ENCODE measurements around the gene TMEM163. TPM values are rescaled to one million over a fixed set of nuclear protein-coding genes. Genes with fewer than 3 reads are reported as not detected.
"Not testable (repeated sequence)": the region's sequence is repeated elsewhere in the genome, so short reads cannot be mapped to it uniquely, and the experiment has no call there.

Gene TMEM163
- total RNA-seq, 1 donor from 2014 or later = not detected

- Mint-ChIP-seq H3K27me3 (ENCODE audit: unreplicated experiment) (peaks cover 3% of the 10 kb centered on the region), H3K9me3 (ENCODE audit: unreplicated experiment) (no peaks in the 10 kb centered on the region), H3K4me3 (ENCODE audit: unreplicated experiment) (no peak overlapping the region), H3K4me1 (ENCODE audit: unreplicated experiment) (no peaks in the 10 kb centered on the region), H3K27ac (ENCODE audit: unreplicated experiment) (no peak overlapping the region), H3K36me3 (ENCODE audit: unreplicated experiment) (no peaks in the 10 kb centered on the region)
- no peak for TF ChIP-seq CTCF (IDR thresholded peaks at IDR 0.05)
- DNase-seq (ENCODE audit: extremely low spot score, unreplicated experiment) = no peak
Measured at GRCh38 chr2:134762508-134762907, 43.7 kb upstream of the TMEM163 start.

GRCh38 chr2:134760385-134760784 lies 41.6 kb upstream of the TMEM163 start:
- peaks cover 3% of the 10 kb centered on the region for H3K27me3 Mint-ChIP-seq (ENCODE audit: unreplicated experiment)
- no peak overlapping the region for H3K27ac Mint-ChIP-seq (ENCODE audit: unreplicated experiment)
- no peaks in the 10 kb centered on the region for H3K4me1 Mint-ChIP-seq (ENCODE audit: unreplicated experiment)
- no peak for DNase-seq (ENCODE audit: extremely low spot score, unreplicated experiment)
- no peaks in the 10 kb centered on the region for H3K9me3 Mint-ChIP-seq (ENCODE audit: unreplicated experiment)
- no peak overlapping the region for H3K4me3 Mint-ChIP-seq (ENCODE audit: unreplicated experiment)
- no peaks in the 10 kb centered on the region for H3K36me3 Mint-ChIP-seq (ENCODE audit: unreplicated experiment)
- no peak for TF ChIP-seq CTCF (IDR thresholded peaks at IDR 0.05)

- no peaks in the 10 kb centered on the region for H3K9me3 Mint-ChIP-seq (ENCODE audit: unreplicated experiment)
- H3K4me3 Mint-ChIP-seq (ENCODE audit: unreplicated experiment) = no peak overlapping the region
- no peak for DNase-seq (ENCODE audit: extremely low spot score, unreplicated experiment)
- no peaks in the 10 kb centered on the region for H3K4me1 Mint-ChIP-seq (ENCODE audit: unreplicated experiment)
- no peak for TF ChIP-seq CTCF (IDR thresholded peaks at IDR 0.05)
- peaks cover 5% of the 10 kb centered on the region for H3K27me3 Mint-ChIP-seq (ENCODE audit: unreplicated experiment)
- no peak overlapping the region for H3K27ac Mint-ChIP-seq (ENCODE audit: unreplicated experiment)
- no peaks in the 10 kb centered on the region for H3K36me3 Mint-ChIP-seq (ENCODE audit: unreplicated experiment)
Measured at GRCh38 chr2:134758633-134759032, 39.8 kb upstream of the TMEM163 start.

GRCh38 chr2:134751981-134752380 lies 33.2 kb upstream of the TMEM163 start:
- not testable (repeated sequence) for H3K27ac Mint-ChIP-seq (ENCODE audit: unreplicated experiment); H3K27me3 Mint-ChIP-seq (ENCODE audit: unreplicated experiment); DNase-seq (ENCODE audit: extremely low spot score, unreplicated experiment); H3K9me3 Mint-ChIP-seq (ENCODE audit: unreplicated experiment); H3K4me3 Mint-ChIP-seq (ENCODE audit: unreplicated experiment); H3K36me3 Mint-ChIP-seq (ENCODE audit: unreplicated experiment); H3K4me1 Mint-ChIP-seq (ENCODE audit: unreplicated experiment)

GRCh38 chr2:134745546-134745945 lies 26.7 kb upstream of the TMEM163 start:
- no peaks in the 10 kb centered on the region for H3K9me3 Mint-ChIP-seq (ENCODE audit: unreplicated experiment)
- no peak overlapping the region for H3K4me3 Mint-ChIP-seq (ENCODE audit: unreplicated experiment)
- peaks cover 6% of the 10 kb centered on the region for H3K27me3 Mint-ChIP-seq (ENCODE audit: unreplicated experiment)
- no peaks in the 10 kb centered on the region for H3K4me1 Mint-ChIP-seq (ENCODE audit: unreplicated experiment)
- H3K36me3 Mint-ChIP-seq (ENCODE audit: unreplicated experiment) = no peaks in the 10 kb centered on the region
- TF ChIP-seq CTCF (IDR thresholded peaks at IDR 0.05) = no peak
- no peak overlapping the region for H3K27ac Mint-ChIP-seq (ENCODE audit: unreplicated experiment)
- no peak for DNase-seq (ENCODE audit: extremely low spot score, unreplicated experiment)

- Mint-ChIP-seq H3K4me1 (ENCODE audit: unreplicated experiment) (no peaks in the 10 kb centered on the region), H3K4me3 (ENCODE audit: unreplicated experiment) (no peak overlapping the region), H3K36me3 (ENCODE audit: unreplicated experiment) (no peaks in the 10 kb centered on the region), H3K27ac (ENCODE audit: unreplicated experiment) (no peak overlapping the region), H3K27me3 (ENCODE audit: unreplicated experiment) (peaks cover 6% of the 10 kb centered on the region), H3K9me3 (ENCODE audit: unreplicated experiment) (no peaks in the 10 kb centered on the region)
- no peak for TF ChIP-seq CTCF (IDR thresholded peaks at IDR 0.05)
- no peak for DNase-seq (ENCODE audit: extremely low spot score, unreplicated experiment)
Measured at GRCh38 chr2:134745023-134745422, 26.2 kb upstream of the TMEM163 start.
